Activated naive CD8-positive, alpha-beta T cell treated with anti-CD3 and anti-CD28 coated beads, Interleukin-2, amount 10 ng/mL, durations not matched to agents 7 days and 5 days (primary cell): ENCODE data around the gene DARS2. TPM values are rescaled to one million over a fixed set of nuclear protein-coding genes. Genes with fewer than 3 reads are reported as not detected.

Experiments
- total RNA-seq, 2 experiments: library from RNA; stranded (reverse); gene quantifications; one replicate each; pipeline ENCODE4 v1.2.3, GENCODE V29; 2021

DARS2 gene
- total RNA-seq, 2 experiments from 2014 or later, result 21.6 to 22.5 TPM

Other genes starting within 250 kb of the DARS2 start
- not detected for gene SLC9C2, start 221.6 kb upstream of the DARS2 start, total RNA-seq
- not detected for gene TEX50, start 189.3 kb upstream of the DARS2 start, total RNA-seq
- under 1 TPM in 1 of 2 experiments, not detected in 1; 0.28 TPM for gene ANKRD45, start 154.8 kb upstream of the DARS2 start, total RNA-seq
- 10 to 100 TPM; 27.7 to 28.0 TPM for gene KLHL20, start 109.7 kb upstream of the DARS2 start, total RNA-seq
- 10 to 100 TPM; 33.9 to 34.0 TPM for gene CENPL, start 210 bp downstream of the DARS2 start, total RNA-seq
- gene GAS5, start 43.3 kb downstream of the DARS2 start, total RNA-seq, result 100 to 1,000 TPM; 421 to 434 TPM
- 10 to 100 TPM; 16.2 to 16.4 TPM for gene ZBTB37, start 43.7 kb downstream of the DARS2 start, total RNA-seq
- not detected for gene SERPINC1, start 92.7 kb downstream of the DARS2 start, total RNA-seq
- 10 to 100 TPM; 37.2 to 41.7 TPM for gene RC3H1, start 197.7 kb downstream of the DARS2 start, total RNA-seq